Left forelimb (tissue), 1 donor: ENCODE measurements around the gene CFC1.
"Not testable (repeated sequence)": the region's sequence is repeated elsewhere in the genome, so short reads cannot be mapped to it uniquely, and the experiment has no call there.

Source experiments
- DNase-seq: peaks from one replicate; pipeline ENCODE4 v3.0.0-alpha.2; 2018; ENCODE audit warnings: low spot score

The CFC1 gene

GRCh38 chr2:130599393-130599792, at the start of gene CFC1:
Gene CFC1, minus strand, starts transcription at chr2:130599575. Its CDS starts 288 bp downstream, at chr2:130599287.
- not testable (repeated sequence) for DNase-seq

GRCh38 chr2:130641688-130642087, 42.3 kb upstream of the CFC1 start:
- not testable (repeated sequence) for DNase-seq

GRCh38 chr2:130638973-130639372, 39.6 kb upstream of the CFC1 start:
- not testable (repeated sequence) for DNase-seq

- not testable (repeated sequence) for DNase-seq
Observed at GRCh38 chr2:130628784-130629475, 29.6 kb upstream of the CFC1 start.

GRCh38 chr2:130611140-130611539, 11.8 kb upstream of the CFC1 start, which contains the start of gene POTEJ:
Gene POTEJ, plus strand, starts transcription at chr2:130611440. Its CDS starts 93 bp downstream, at chr2:130611533.
- not testable (repeated sequence) for DNase-seq

GRCh38 chr2:130610486-130610885, 11.1 kb upstream of the CFC1 start:
- DNase-seq: not testable (repeated sequence)

GRCh38 chr2:130609002-130609920, 9.9 kb upstream of the CFC1 start:
- DNase-seq: not testable (repeated sequence)

- not testable (repeated sequence) for DNase-seq
Observed at GRCh38 chr2:130608276-130609001, 9.1 kb upstream of the CFC1 start.

- not testable (repeated sequence) for DNase-seq
Observed at GRCh38 chr2:130601648-130602302, 2.4 kb upstream of the CFC1 start.

- DNase-seq: not testable (repeated sequence)
Observed at GRCh38 chr2:130599926-130600325, 551 bp upstream of the CFC1 start.

- DNase-seq: not testable (repeated sequence)
Observed at GRCh38 chr2:130598463-130598862, 912 bp downstream of the CFC1 start.

- not testable (repeated sequence) for DNase-seq
Observed at GRCh38 chr2:130597994-130598393, 1.4 kb downstream of the CFC1 start.

GRCh38 chr2:130596757-130597156, 2.6 kb downstream of the CFC1 start:
- not testable (repeated sequence) for DNase-seq

- not testable (repeated sequence) for DNase-seq
Observed at GRCh38 chr2:130594011-130594410, 5.4 kb downstream of the CFC1 start.

GRCh38 chr2:130592791-130593414, 6.5 kb downstream of the CFC1 start:
- DNase-seq: peak; percentile 22

- not testable (repeated sequence) for DNase-seq
Observed at GRCh38 chr2:130590842-130591359, 8.5 kb downstream of the CFC1 start.

GRCh38 chr2:130590170-130590841, 9.1 kb downstream of the CFC1 start:
- DNase-seq: not testable (repeated sequence)

- not testable (repeated sequence) for DNase-seq
Observed at GRCh38 chr2:130588688-130589458, 10.5 kb downstream of the CFC1 start.

GRCh38 chr2:130584726-130585125, 14.6 kb downstream of the CFC1 start:
- DNase-seq: not testable (repeated sequence)
